ENCODE results near the gene SNRNP200. TPM values are rescaled to one million over a fixed set of nuclear protein-coding genes. Genes with fewer than 3 reads are reported as not detected.

The SNRNP200 gene
- polyA plus RNA-seq, 2 of the 4 experiments (the other 2 are of a cell fraction), result 118 to 202 TPM

DNA sequence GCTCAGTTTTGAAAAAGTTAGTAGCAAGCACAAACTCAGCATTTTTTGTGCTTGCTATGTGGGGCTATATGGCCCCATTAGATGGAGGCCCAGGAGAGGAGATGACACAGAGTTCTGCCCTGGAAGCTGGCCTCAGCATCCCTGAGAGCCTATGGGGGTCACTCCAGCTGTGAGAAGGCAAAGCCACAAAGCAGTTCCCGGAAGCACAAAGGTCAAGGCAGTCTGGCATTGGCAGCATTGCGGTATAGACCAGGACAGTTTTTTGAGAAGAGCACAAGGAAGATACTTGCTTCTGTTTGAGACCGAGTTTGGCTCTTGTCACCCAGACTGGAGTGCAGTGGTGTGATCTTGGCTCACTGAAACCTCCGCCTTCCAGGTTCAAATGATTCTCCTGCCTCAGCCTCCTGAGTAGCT is 12.2 kb upstream of the SNRNP200 start:
- peaks cover 15% of the 10 kb centered on the region for H3K4me1 ChIP-seq
- H3K4me2 ChIP-seq, result no peak overlapping the region
- no peak overlapping the region for H3K4me3 ChIP-seq
- FAIRE-seq (no peak), ATAC-seq (no peak), DNase-seq (ENCODE audit: low read depth in 1 of 2, low spot score in 1 of 2) (no peak)
- H3K27ac ChIP-seq, result no peak overlapping the region
- TF ChIP-seq SMC3 (IDR thresholded peaks at IDR 0.05) (no peak), MYC (IDR thresholded peaks at IDR 0.05; ENCODE audit: borderline replicate concordance, low read length) (no peak), FOXS1 (CRISPR knock-in tag; IDR thresholded peaks at IDR 0.05) (no peak), MAFK (IDR thresholded peaks at IDR 0.05; ENCODE audit: partially characterized antibody) (no peak), CBX2 (IDR thresholded peaks at IDR 0.05; ENCODE audit: borderline replicate concordance, low read depth) (no peak)
- WGBS (ENCODE audit: missing lambda C conversion rate), result 100% methylated on average over 4 of the region's 4 CpGs
- ChIA-PET POLR2A (no interaction called here), CTCF (no interaction called here)
- H3K9me3 ChIP-seq, result no peaks in the 10 kb centered on the region

DNA sequence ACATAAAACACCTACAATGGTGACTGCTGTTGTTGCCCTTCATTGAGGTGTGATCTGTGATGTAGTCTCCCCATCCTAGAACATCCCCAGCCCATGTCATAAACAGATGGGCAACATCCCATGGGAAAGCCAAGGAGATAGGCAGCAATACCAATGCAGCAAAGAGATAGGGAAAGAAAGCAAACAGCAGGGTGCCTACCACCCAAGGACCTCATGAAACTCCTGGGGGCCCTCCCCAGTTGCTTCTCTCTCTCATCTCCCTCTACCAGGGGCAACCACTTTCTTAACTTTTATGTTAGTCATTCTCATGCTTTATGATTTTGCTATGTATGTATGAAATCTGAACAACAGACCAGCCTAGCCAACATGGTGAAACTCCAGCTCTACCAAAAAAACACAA is 11.7 kb upstream of the SNRNP200 start:
- FAIRE-seq, result no peak
- Histone ChIP-seq H3K4me1 (peaks cover 15% of the 10 kb centered on the region), H3K4me3 (no peak overlapping the region), H3K4me2 (no peak overlapping the region), H3K27ac (no peak overlapping the region), H3K9me3 (no peaks in the 10 kb centered on the region)
- ATAC-seq, result no peak
- TF ChIP-seq, protein P1, sequence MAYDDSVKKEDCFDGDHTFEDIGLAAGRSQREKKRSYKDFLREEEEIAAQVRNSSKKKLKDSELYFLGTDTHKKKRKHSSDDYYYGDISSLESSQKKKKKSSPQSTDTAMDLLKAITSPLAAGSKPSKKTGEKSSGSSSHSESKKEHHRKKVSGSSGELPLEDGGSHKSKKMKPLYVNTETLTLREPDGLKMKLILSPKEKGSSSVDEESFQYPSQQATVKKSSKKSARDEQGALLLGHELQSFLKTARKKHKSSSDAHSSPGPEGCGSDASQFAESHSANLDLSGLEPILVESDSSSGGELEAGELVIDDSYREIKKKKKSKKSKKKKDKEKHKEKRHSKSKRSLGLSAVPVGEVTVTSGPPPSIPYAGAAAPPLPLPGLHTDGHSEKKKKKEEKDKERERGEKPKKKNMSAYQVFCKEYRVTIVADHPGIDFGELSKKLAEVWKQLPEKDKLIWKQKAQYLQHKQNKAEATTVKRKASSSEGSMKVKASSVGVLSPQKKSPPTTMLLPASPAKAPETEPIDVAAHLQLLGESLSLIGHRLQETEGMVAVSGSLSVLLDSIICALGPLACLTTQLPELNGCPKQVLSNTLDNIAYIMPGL (CRISPR knock-in tag; IDR thresholded peaks at IDR 0.05; ENCODE audit: borderline replicate concordance), result no peak
- TF ChIP-seq, protein P2, sequence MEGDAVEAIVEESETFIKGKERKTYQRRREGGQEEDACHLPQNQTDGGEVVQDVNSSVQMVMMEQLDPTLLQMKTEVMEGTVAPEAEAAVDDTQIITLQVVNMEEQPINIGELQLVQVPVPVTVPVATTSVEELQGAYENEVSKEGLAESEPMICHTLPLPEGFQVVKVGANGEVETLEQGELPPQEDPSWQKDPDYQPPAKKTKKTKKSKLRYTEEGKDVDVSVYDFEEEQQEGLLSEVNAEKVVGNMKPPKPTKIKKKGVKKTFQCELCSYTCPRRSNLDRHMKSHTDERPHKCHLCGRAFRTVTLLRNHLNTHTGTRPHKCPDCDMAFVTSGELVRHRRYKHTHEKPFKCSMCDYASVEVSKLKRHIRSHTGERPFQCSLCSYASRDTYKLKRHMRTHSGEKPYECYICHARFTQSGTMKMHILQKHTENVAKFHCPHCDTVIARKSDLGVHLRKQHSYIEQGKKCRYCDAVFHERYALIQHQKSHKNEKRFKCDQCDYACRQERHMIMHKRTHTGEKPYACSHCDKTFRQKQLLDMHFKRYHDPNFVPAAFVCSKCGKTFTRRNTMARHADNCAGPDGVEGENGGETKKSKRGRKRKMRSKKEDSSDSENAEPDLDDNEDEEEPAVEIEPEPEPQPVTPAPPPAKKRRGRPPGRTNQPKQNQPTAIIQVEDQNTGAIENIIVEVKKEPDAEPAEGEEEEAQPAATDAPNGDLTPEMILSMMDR (IDR thresholded peaks at IDR 0.05), result no peak
- TF ChIP-seq CHD4 (IDR thresholded peaks at IDR 0.05; ENCODE audit: borderline replicate concordance) (no peak), HEYL (CRISPR knock-in tag; IDR thresholded peaks at IDR 0.05) (no peak), GATA3 (IDR thresholded peaks at IDR 0.05; ENCODE audit: borderline replicate concordance) (no peak), FOSL2 (IDR thresholded peaks at IDR 0.05) (no peak), FOSL2 (CRISPR knock-in tag; IDR thresholded peaks at IDR 0.05) (no peak), FOXS1 (CRISPR knock-in tag; IDR thresholded peaks at IDR 0.05) (no peak), HOXA7 (CRISPR knock-in tag; IDR thresholded peaks at IDR 0.05) (no peak), FOSB (CRISPR knock-in tag; IDR thresholded peaks at IDR 0.05) (no peak), KDM1A (IDR thresholded peaks at IDR 0.05; ENCODE audit: low read depth) (no peak), ZSCAN20 (CRISPR knock-in tag; IDR thresholded peaks at IDR 0.05) (no peak), POLR2AphosphoS2 (conservative IDR thresholded peaks at IDR 0.05; ENCODE audit: low read length) (no peak), HDAC2 (IDR thresholded peaks at IDR 0.05) (no peak)
- TF ChIP-seq, protein P3, sequence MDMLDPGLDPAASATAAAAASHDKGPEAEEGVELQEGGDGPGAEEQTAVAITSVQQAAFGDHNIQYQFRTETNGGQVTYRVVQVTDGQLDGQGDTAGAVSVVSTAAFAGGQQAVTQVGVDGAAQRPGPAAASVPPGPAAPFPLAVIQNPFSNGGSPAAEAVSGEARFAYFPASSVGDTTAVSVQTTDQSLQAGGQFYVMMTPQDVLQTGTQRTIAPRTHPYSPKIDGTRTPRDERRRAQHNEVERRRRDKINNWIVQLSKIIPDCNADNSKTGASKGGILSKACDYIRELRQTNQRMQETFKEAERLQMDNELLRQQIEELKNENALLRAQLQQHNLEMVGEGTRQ (IDR thresholded peaks at IDR 0.05), result no peak
- TF ChIP-seq, protein P4, sequence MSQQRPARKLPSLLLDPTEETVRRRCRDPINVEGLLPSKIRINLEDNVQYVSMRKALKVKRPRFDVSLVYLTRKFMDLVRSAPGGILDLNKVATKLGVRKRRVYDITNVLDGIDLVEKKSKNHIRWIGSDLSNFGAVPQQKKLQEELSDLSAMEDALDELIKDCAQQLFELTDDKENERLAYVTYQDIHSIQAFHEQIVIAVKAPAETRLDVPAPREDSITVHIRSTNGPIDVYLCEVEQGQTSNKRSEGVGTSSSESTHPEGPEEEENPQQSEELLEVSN (IDR thresholded peaks at IDR 0.05; ENCODE audit: borderline replicate concordance, low read depth), result no peak
- POLR2A ChIA-PET, result no interaction called here
- CTCF ChIA-PET, result interaction anchor here (0.7 to 1.7 kb wide), 2 partner anchors 15 to 192 kb away, joined by 3 to 4 read pairs; no protein-coding TSS in a partner anchor
- DNase-seq (ENCODE audit: low read depth in 1 of 2, low spot score in 1 of 2), result no peak

All from A549 (cell line).